H1 (cell line): ENCODE data around the gene RSPH9. TPM values are rescaled to one million over a fixed set of nuclear protein-coding genes. Genes with fewer than 3 reads are reported as not detected.

Experiments used
- CTCF ChIA-PET: fragments of 300-600 bp; sonication (Branson Sonifier 250); formaldehyde crosslinking; loops from one replicate; lab custom pipeline; 2021; ENCODE audit not compliant: partially characterized antibody; lab: Charles Lee
- POLR2A ChIA-PET: fragments of 300-600 bp; sonication (Branson Sonifier 250); formaldehyde crosslinking; loops from one replicate; lab custom pipeline; 2021; ENCODE audit warnings: inconsistent platforms; ENCODE audit not compliant: partially characterized antibody; lab: Charles Lee
- DNase-seq, 2 experiments: peaks; one replicate each; pipeline versions ENCODE4 v3.0.0 to v3.0.0-alpha.2; 2010 to 2022; ENCODE audit warnings: low spot score in 2 of 2, low read depth in 1 of 2, mixed read lengths in 1 of 2
- FAIRE-seq: peaks from 2 replicates; lab custom pipeline; 2011; peaks lifted over from hg19 to GRCh38; lab: Jason Lieb, UNC
- H2AFZ ChIP-seq: 2 replicates; pipeline ENCODE4 v1.8.1; 2012; ENCODE audit warnings: low read length, inconsistent platforms
- H2AK5ac ChIP-seq: 2 replicates; pipeline ENCODE4 v1.6.1; 2013; ENCODE audit warnings: low read depth, low read length
- H2BK120ac ChIP-seq: replicated peaks from 2 replicates; pipeline ENCODE3; 2013; ENCODE audit warnings: low read depth, low read length, inconsistent platforms
- H2BK12ac ChIP-seq: 2 replicates; pipeline ENCODE4 v1.6.1; 2013; ENCODE audit warnings: low read depth, low read length
- H2BK15ac ChIP-seq: 2 replicates; pipeline ENCODE4 v1.6.1; 2013; ENCODE audit warnings: low read length
- H2BK20ac ChIP-seq: 2 replicates; pipeline ENCODE4 v1.6.1; 2013; ENCODE audit warnings: low read length
- H2BK5ac ChIP-seq: 2 replicates; pipeline ENCODE4 v1.6.1; 2013; ENCODE audit warnings: low read depth, low read length
- H3K14ac ChIP-seq: 2 replicates; pipeline ENCODE4 v1.6.1; 2013; ENCODE audit warnings: inconsistent platforms; ENCODE audit not compliant: insufficient read length
- H3K18ac ChIP-seq: 2 replicates; pipeline ENCODE4 v1.6.1; 2013; ENCODE audit warnings: low read length; ENCODE audit errors: extremely low read depth
- H3K23ac ChIP-seq: 2 replicates; pipeline ENCODE4 v1.6.1; 2013; ENCODE audit warnings: inconsistent platforms; ENCODE audit not compliant: insufficient read length
- H3K23me2 ChIP-seq: 2 replicates; pipeline ENCODE4 v1.6.1; 2013; ENCODE audit warnings: low read depth, low read length
- H3K27ac ChIP-seq: 2 replicates; pipeline ENCODE4 v1.6.1; 2011; ENCODE audit warnings: low read depth, low read length, inconsistent platforms
- H3K27me3 ChIP-seq, 4 experiments: replicated peaks in 1 of 4; 1 replicate in 1 of 4; 2 replicates in 3 of 4; pipeline versions ENCODE4 v1.6.1 to v1.8.1; 2011 to 2013; ENCODE audit warnings: low read length in 3 of 4, mild to moderate bottlenecking in 3 of 4, inconsistent platforms in 2 of 4, mixed read lengths in 2 of 4, moderate library complexity in 1 of 4; ENCODE audit not compliant: control insufficient read depth in 3 of 4, insufficient read depth in 3 of 4; ENCODE audit errors: extremely low read depth in 1 of 4
- H3K36me3 ChIP-seq, 4 experiments: 2 replicates each; pipeline versions ENCODE4 v1.6.1 to v1.8.1; 2011 to 2013; ENCODE audit warnings: mild to moderate bottlenecking in 4 of 4, low read length in 3 of 4, moderate library complexity in 2 of 4, control low read depth in 1 of 4, inconsistent platforms in 1 of 4; ENCODE audit not compliant: insufficient read depth in 4 of 4, control insufficient read depth in 2 of 4
- H3K4ac ChIP-seq: replicated peaks from 2 replicates; pipeline ENCODE3; 2013; ENCODE audit warnings: low read length, low read depth, mixed read lengths, inconsistent platforms; ENCODE audit not compliant: insufficient read length
- H3K4me1 ChIP-seq, 4 experiments: replicated peaks in 1 of 4; 1 replicate in 1 of 4; 2 replicates in 3 of 4; pipeline versions ENCODE4 v1.6.1 to v1.8.1; 2011 to 2013; ENCODE audit warnings: low read length in 3 of 4, inconsistent platforms in 2 of 4, mixed read lengths in 1 of 4; ENCODE audit not compliant: insufficient read depth in 4 of 4, control insufficient read depth in 3 of 4
- H3K4me2 ChIP-seq, 2 experiments: 2 replicates each; pipeline versions ENCODE4 v1.6.1 to v1.8.1; 2011 to 2013; ENCODE audit warnings: low read depth in 2 of 2, low read length in 2 of 2, control low read depth in 1 of 2, inconsistent platforms in 1 of 2, mild to moderate bottlenecking in 1 of 2; ENCODE audit not compliant: insufficient read depth in 1 of 2
- H3K4me3 ChIP-seq, 4 experiments: fragments of 200-600, 300-600 bp in 1 of 4; sonication (generic), shearing (Covaris generic), sonication (Bioruptor Twin) in 1 of 4; 2 replicates each; pipeline versions ENCODE4 v1.5.1 to v1.8.1; 2011 to 2016; ENCODE audit warnings: low read length in 4 of 4, low read depth in 3 of 4, control low read depth in 2 of 4, inconsistent platforms in 2 of 4, mild to moderate bottlenecking in 2 of 4, mixed read lengths in 1 of 4, moderate library complexity in 1 of 4; ENCODE audit not compliant: insufficient read depth in 2 of 4; ENCODE audit errors: extremely low read depth in 1 of 4
- H3K56ac ChIP-seq: replicated peaks from 2 replicates; pipeline ENCODE3; 2013; ENCODE audit warnings: low read depth, mild to moderate bottlenecking, mixed read lengths, low read length, inconsistent platforms; ENCODE audit not compliant: insufficient read length
- H3K79me1 ChIP-seq: 2 replicates; pipeline ENCODE4 v1.6.1; 2013; ENCODE audit warnings: low read depth, low read length, control low read depth
- H3K79me2 ChIP-seq, 2 experiments: 2 replicates each; pipeline versions ENCODE4 v1.6.1 to v1.8.1; 2012 to 2013; ENCODE audit warnings: low read length in 2 of 2, mild to moderate bottlenecking in 2 of 2, inconsistent platforms in 1 of 2; ENCODE audit not compliant: insufficient read depth in 2 of 2, control insufficient read depth in 1 of 2
- H3K9ac ChIP-seq, 4 experiments: replicated peaks in 1 of 4; 1 replicate in 1 of 4; 2 replicates in 3 of 4; pipeline versions ENCODE4 v1.6.1 to v1.8.1; 2011 to 2013; ENCODE audit warnings: low read depth in 3 of 4, low read length in 3 of 4, control low read depth in 2 of 4, mild to moderate bottlenecking in 2 of 4, moderate library complexity in 2 of 4, inconsistent platforms in 1 of 4; ENCODE audit errors: extremely low read depth in 1 of 4
- H3K9me3 ChIP-seq, 2 experiments: 2 replicates each; pipeline versions ENCODE4 v1.6.1 to v1.8.1; 2012 to 2013; ENCODE audit warnings: mild to moderate bottlenecking in 2 of 2, moderate library complexity in 2 of 2, control low read depth in 1 of 2, inconsistent platforms in 1 of 2, low read depth in 1 of 2, low read length in 1 of 2, mixed read lengths in 1 of 2; ENCODE audit not compliant: insufficient read depth in 2 of 2
- H4K20me1 ChIP-seq, 2 experiments: replicated peaks in 1 of 2; 2 replicates each; pipeline versions ENCODE3 to v1.8.1; 2011 to 2013; ENCODE audit warnings: inconsistent platforms in 2 of 2, low read length in 2 of 2, mild to moderate bottlenecking in 1 of 2; ENCODE audit not compliant: insufficient read depth in 2 of 2, control insufficient read depth in 1 of 2
- H4K5ac ChIP-seq: 2 replicates; pipeline ENCODE4 v1.6.1; 2013; ENCODE audit warnings: low read length, low read depth, mixed read lengths, inconsistent platforms; ENCODE audit not compliant: insufficient read length
- H4K8ac ChIP-seq: 2 replicates; pipeline ENCODE4 v1.8.0; 2013; ENCODE audit warnings: mild to moderate bottlenecking, moderate library complexity, low read length, inconsistent platforms; ENCODE audit not compliant: insufficient read depth; ENCODE audit errors: extremely low read depth
- H4K91ac ChIP-seq: replicated peaks from 2 replicates; pipeline ENCODE3; 2013; ENCODE audit warnings: low read length, mixed read lengths, inconsistent platforms; ENCODE audit not compliant: insufficient read length
- JUN ChIP-seq: IDR thresholded peaks from 2 replicates; pipeline ENCODE4 v1.6.1; 2011; ENCODE audit warnings: low read depth, mild to moderate bottlenecking, improper control_type of control experiment, low read length
- POLR2AphosphoS5 ChIP-seq: IDR thresholded peaks from 2 replicates; pipeline ENCODE4 v1.6.1; 2011; ENCODE audit warnings: low read depth, low read length
- WGBS, 2 experiments: shearing (Covaris generic) in 1 of 2; methylation state at CpG; one replicate each; pipeline versions ENCODE4 v1.1.6 to v1.1.7; 2013 to 2015; ENCODE audit warnings: low lambda C conversion rate in 2 of 2, mixed read lengths in 2 of 2, inconsistent platforms in 1 of 2, low coverage in 1 of 2, missing lambda C conversion rate in 1 of 2; ENCODE audit not compliant: insufficient replicate concordance in 2 of 2, insufficient coverage in 1 of 2, insufficient read length in 1 of 2; ENCODE audit errors: extremely low coverage in 1 of 2, missing lambda C conversion rate in 1 of 2; 5-methylcytosine and 5-hydroxymethylcytosine counted together
- polyA plus RNA-seq, 7 experiments: library from polyadenylated mRNA; depleted of rRNA in 3 of 7; stranded (reverse) in 5 of 7; unstranded in 2 of 7; fragments of >200 nt in 5 of 7; fragments of 200-250 nt in 2 of 7; gene quantifications; 1 replicate in 5 of 7; 2 replicates in 1 of 7; 4 replicates in 1 of 7; pipeline versions ENCODE4 v1.2.1 to v1.2.3, GENCODE V29; 2011 to 2013; ENCODE audit warnings: missing spikeins in 2 of 7, mixed read lengths in 2 of 7
- total RNA-seq: library from RNA; stranded (reverse); fragmentation: NEBNext Ultra II Directional; extraction: Animal tissue kit (Norgen Biotek cat#: 25700); gene quantifications from 2 replicates; pipeline ENCODE4 v1.2.1, GENCODE V29; 2021

The RSPH9 gene
- total and polyA plus RNA-seq, 2 of the 8 experiments (the other 6 are each of a cell fraction or from before 2014, with no cell fraction given) = 0.15 to 0.23 TPM

GRCh38 chr6:43621836-43622180 lies 23.0 kb upstream of the RSPH9 start:
- H4K91ac ChIP-seq = no peak overlapping the region
- no peak overlapping the region for H3K23ac ChIP-seq
- H3K9ac ChIP-seq = no peak overlapping the region
- H3K79me2 ChIP-seq = peaks cover 0 to under 1% of the 10 kb centered on the region in 2 experiments; a peak in 1 of 4 replicates
- no peaks in the 10 kb centered on the region for H3K9me3 ChIP-seq
- no peak overlapping the region for H2BK120ac ChIP-seq
- peaks cover 8 to 9% of the 10 kb centered on the region in 2 experiments for H4K20me1 ChIP-seq
- no peak overlapping the region for H3K18ac ChIP-seq
- H4K8ac ChIP-seq = no peak overlapping the region
- no peak overlapping the region for H2BK5ac ChIP-seq
- peaks cover 36 to 68% (median 57%) of the 10 kb centered on the region in 4 experiments for H3K36me3 ChIP-seq
- H2BK20ac ChIP-seq = no peak overlapping the region
- H3K56ac ChIP-seq = no peak overlapping the region
- TF ChIP-seq JUN = no peak
- TF ChIP-seq POLR2AphosphoS5 = 0 out of 2 replicates have a peak, but pooled peaks have one; percentile 44
- FAIRE-seq = no peak
- no peak for DNase-seq
- H3K4me2 ChIP-seq = no peak overlapping the region
- no peak overlapping the region for H3K4me3 ChIP-seq
- H3K14ac ChIP-seq = no peak overlapping the region
- H3K4me1 ChIP-seq = no peaks in the 10 kb centered on the region
- H2AK5ac ChIP-seq = no peak overlapping the region
- H4K5ac ChIP-seq = no peak overlapping the region
- 95% methylated on average over 10 of the region's 10 CpGs; no CpG with 5 or more reads in 1 of the 2 experiments for WGBS, 2 experiments
- H3K27me3 ChIP-seq = no peaks in the 10 kb centered on the region
- H2AFZ ChIP-seq = no peak overlapping the region
- no peaks in the 10 kb centered on the region for H3K23me2 ChIP-seq
- no peak overlapping the region; the same call in 1 of the 2 replicates for H3K27ac ChIP-seq
- peaks cover 1% of the 10 kb centered on the region; the same call in 1 of the 2 replicates for H3K79me1 ChIP-seq
- no peak overlapping the region for H2BK15ac ChIP-seq
- ChIA-PET CTCF (interaction anchor here (1.0 to 4.0 kb wide), 2 partner anchors 13 to 457 kb away, joined by 3 to 23 read pairs; no protein-coding TSS in a partner anchor), POLR2A (interaction anchor here (1.1 kb wide), 1 partner anchor 46 kb away, joined by 3 read pairs; no protein-coding TSS in a partner anchor)
- no peak overlapping the region for H3K4ac ChIP-seq
- no peak overlapping the region for H2BK12ac ChIP-seq
